Suprapubic skin (tissue), 3 donors: Measurements from ENCODE around the gene IKZF5.

Experiments used
- POLR2A ChIP-seq, 2 donors: fragments of 450-650 bp; IDR thresholded peaks; one replicate each; pipeline ENCODE4 v1.6.1; 2017; ENCODE audit warnings: antibody characterized with exemption in 2 of 2, mild to moderate bottlenecking in 2 of 2, moderate library complexity in 2 of 2
- TF ChIP-seq, protein P1 (sequence below), 2 donors: fragments of 200-600 bp in 1 of 2; fragments of 450-650 bp in 1 of 2; sonication (generic) in 1 of 2; IDR thresholded peaks; one replicate each; pipeline ENCODE4 v1.5.1; 2016 to 2019; ENCODE audit warnings: antibody characterized with exemption in 2 of 2, mild to moderate bottlenecking in 1 of 2, moderate library complexity in 1 of 2

DNA sequence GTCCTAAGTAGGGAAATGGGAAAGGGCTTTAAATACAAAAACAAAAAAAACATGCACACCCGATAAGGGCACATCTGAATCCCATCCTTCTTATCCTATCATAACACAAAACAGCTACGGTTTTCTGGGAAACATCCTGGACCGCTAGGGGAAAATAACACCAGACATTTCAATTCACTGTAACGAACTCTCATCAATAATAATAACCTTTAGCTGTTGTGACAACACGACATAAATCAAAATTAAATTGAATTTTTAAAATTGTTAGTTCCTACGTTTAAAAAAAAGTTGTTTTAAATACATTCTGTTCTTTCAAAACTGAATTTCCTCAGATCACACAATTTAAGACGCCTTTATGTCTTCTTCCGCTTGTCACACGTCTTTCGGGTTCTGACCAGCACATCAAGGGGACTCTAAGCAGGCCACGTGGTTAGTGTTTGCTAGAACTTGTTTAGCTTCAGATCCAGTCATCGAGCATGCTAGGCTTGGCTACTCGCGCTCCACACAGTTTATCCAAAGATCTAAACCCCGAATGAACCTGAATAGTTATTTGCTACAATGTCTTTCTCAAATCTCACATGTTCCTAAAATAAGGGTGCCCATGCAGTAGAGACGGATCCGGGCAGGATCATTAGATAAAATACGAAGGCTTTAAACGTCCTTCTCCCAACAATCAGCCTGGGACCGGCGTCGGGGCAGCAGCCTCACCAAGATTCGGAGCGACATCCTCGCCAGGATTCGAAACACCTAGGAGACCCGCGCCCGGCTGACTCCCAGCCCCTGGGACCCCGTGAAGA is 839 bp downstream of the IKZF5 start:
- TF ChIP-seq, protein P1, sequence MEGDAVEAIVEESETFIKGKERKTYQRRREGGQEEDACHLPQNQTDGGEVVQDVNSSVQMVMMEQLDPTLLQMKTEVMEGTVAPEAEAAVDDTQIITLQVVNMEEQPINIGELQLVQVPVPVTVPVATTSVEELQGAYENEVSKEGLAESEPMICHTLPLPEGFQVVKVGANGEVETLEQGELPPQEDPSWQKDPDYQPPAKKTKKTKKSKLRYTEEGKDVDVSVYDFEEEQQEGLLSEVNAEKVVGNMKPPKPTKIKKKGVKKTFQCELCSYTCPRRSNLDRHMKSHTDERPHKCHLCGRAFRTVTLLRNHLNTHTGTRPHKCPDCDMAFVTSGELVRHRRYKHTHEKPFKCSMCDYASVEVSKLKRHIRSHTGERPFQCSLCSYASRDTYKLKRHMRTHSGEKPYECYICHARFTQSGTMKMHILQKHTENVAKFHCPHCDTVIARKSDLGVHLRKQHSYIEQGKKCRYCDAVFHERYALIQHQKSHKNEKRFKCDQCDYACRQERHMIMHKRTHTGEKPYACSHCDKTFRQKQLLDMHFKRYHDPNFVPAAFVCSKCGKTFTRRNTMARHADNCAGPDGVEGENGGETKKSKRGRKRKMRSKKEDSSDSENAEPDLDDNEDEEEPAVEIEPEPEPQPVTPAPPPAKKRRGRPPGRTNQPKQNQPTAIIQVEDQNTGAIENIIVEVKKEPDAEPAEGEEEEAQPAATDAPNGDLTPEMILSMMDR (IDR thresholded peaks at IDR 0.05): no peak
- no peak for TF ChIP-seq POLR2A (IDR thresholded peaks at IDR 0.05)
